K562 (cell line): ENCODE results near the gene OR4K5. TPM values are rescaled to one million over a fixed set of nuclear protein-coding genes. Genes with fewer than 3 reads are reported as not detected.

ENCODE experiments used
- ETV1 ChIP-seq: fragments of 450-650 bp; conservative IDR thresholded peaks from 2 replicates; pipeline ENCODE4 v1.6.1; 2016; ENCODE audit warnings: missing genetic modification characterization, control low read depth, low read depth, missing compliant biosample characterization
- HMGXB4 ChIP-seq: sonication (generic); formaldehyde crosslinking; IDR thresholded peaks from 2 replicates; pipeline ENCODE4 v1.8.1; 2023; ENCODE audit warnings: mild to moderate bottlenecking, missing genetic modification reagents
- KHSRP ChIP-seq: fragments of 450-650 bp; IDR thresholded peaks from 2 replicates; pipeline ENCODE4 v1.6.1; 2017
- KLF6 ChIP-seq: fragments of 250-450 bp; sonication (Bioruptor Pico); IDR thresholded peaks from 2 replicates; pipeline ENCODE4 v1.4.0; 2020; ENCODE audit warnings: mild to moderate bottlenecking, moderate library complexity, borderline replicate concordance
- LCOR ChIP-seq: sonication (generic); formaldehyde crosslinking; IDR thresholded peaks from 2 replicates; pipeline ENCODE4 v1.8.0; 2022; ENCODE audit warnings: mild to moderate bottlenecking, missing genetic modification reagents
- MCM2 ChIP-seq: fragments of 450-650 bp; IDR thresholded peaks from 2 replicates; pipeline ENCODE4 v1.6.1; 2017; ENCODE audit warnings: low read depth, mild to moderate bottlenecking
- PATZ1 ChIP-seq: fragments of 250-450 bp; sonication (Bioruptor Pico); IDR thresholded peaks from 2 replicates; pipeline ENCODE4 v1.5.0; 2020; ENCODE audit warnings: mild to moderate bottlenecking, borderline replicate concordance
- TRIM28 ChIP-seq: fragments of 450-650 bp; IDR thresholded peaks from 2 replicates; pipeline ENCODE4 v1.6.1; 2017
- ZNF280B ChIP-seq: fragments of 250-450 bp; sonication (Bioruptor Pico); IDR thresholded peaks from 2 replicates; pipeline ENCODE4 v1.5.1; 2021; ENCODE audit warnings: mild to moderate bottlenecking
- ZNF507 ChIP-seq: conservative IDR thresholded peaks from 2 replicates; pipeline ENCODE4 v1.6.1; 2017; ENCODE audit warnings: missing genetic modification characterization, missing compliant biosample characterization
- ZSCAN32 ChIP-seq: fragments of 450-650 bp; formaldehyde crosslinking; IDR thresholded peaks from 2 replicates; pipeline ENCODE4 v1.4.0; 2020; ENCODE audit warnings: mild to moderate bottlenecking, moderate library complexity
- polyA plus RNA-seq, 8 experiments: library from polyadenylated mRNA; depleted of rRNA in 4 of 8; stranded (reverse) in 5 of 8; unstranded in 3 of 8; fragments of >200 nt; fragmentation: Nextera tagmentation in 2 of 8; fragmentation: Illumina TruSeq in 1 of 8; extraction: Ambion mirVana in 2 of 8; extraction: Trizol in 1 of 8; gene quantifications; 2 replicates each; pipeline versions ENCODE4 v1.2.1 to v1.2.3, GENCODE V29; 2011 to 2014; ENCODE audit warnings: inconsistent platforms in 1 of 8, missing spikeins in 1 of 8
- total RNA-seq, 7 experiments: library from RNA; depleted of rRNA in 6 of 7; stranded (reverse); fragments of >200 nt in 6 of 7; fragmentation: Illumina TruSeq in 2 of 7; extraction: Trizol in 2 of 7; gene quantifications; 2 replicates each; pipeline versions ENCODE4 v1.2.1 to v1.2.3, GENCODE V29; 2011 to 2021; ENCODE audit warnings: low replicate concordance in 1 of 7

OR4K5 gene
- total and polyA plus RNA-seq, 9 of the 15 experiments (the other 6 are each of a cell fraction or from before 2014, with no cell fraction given): not detected

GRCh38 chr14:19920021-19920657, at the start of gene OR4K5 (continued):
- no peak for TF ChIP-seq ETV1 (tag)
- no peak for TF ChIP-seq KLF6 (CRISPR knock-in tag)
- no peak for TF ChIP-seq TRIM28
- TF ChIP-seq ZNF280B (CRISPR knock-in tag): no peak
- no peak for TF ChIP-seq ZSCAN32 (CRISPR knock-in tag)
- no peak for TF ChIP-seq PATZ1 (CRISPR knock-in tag)
- no peak for TF ChIP-seq MCM2
- no peak for TF ChIP-seq HMGXB4 (CRISPR knock-in tag)
- no peak for TF ChIP-seq LCOR (CRISPR knock-in tag)
- no peak for TF ChIP-seq ZNF507 (tag)
- TF ChIP-seq KHSRP: no peak
- TF ChIP-seq, all 486 proteins: peak for 5
